ENCODE results near the gene APCDD1L. TPM values are rescaled to one million over a fixed set of nuclear protein-coding genes. Genes with fewer than 3 reads are reported as not detected.

Gene APCDD1L
- total RNA-seq, 1 experiment from 2014 or later: not detected

- Histone ChIP-seq H4K20me1 (ENCODE audit: insufficient read depth, low read depth, low read length) (peaks cover 4% of the 10 kb centered on the region; the same call in 1 of the 2 replicates), H3K27me3 (ENCODE audit: low read length) (no peaks in the 10 kb centered on the region), H3K9ac (ENCODE audit: low read length) (no peak overlapping the region), H3K9me2 (replicated peaks; ENCODE audit: insufficient read depth, low read length) (no peaks in the 10 kb centered on the region), H3K4me1 (ENCODE audit: low read length) (peaks cover 10% of the 10 kb centered on the region), H3K79me2 (ENCODE audit: low read length) (no peaks in the 10 kb centered on the region), H2AFZ (ENCODE audit: low read length) (no peak overlapping the region), H3K36me3 (ENCODE audit: insufficient read depth, low read length) (no peaks in the 10 kb centered on the region), H3K4me3 (ENCODE audit: low read length) (no peak overlapping the region), H3K4me2 (ENCODE audit: low read depth, low read length, poor library complexity, severe bottlenecking) (no peak overlapping the region), H3K9me3 (ENCODE audit: low read length) (no peaks in the 10 kb centered on the region), H3K27ac (ENCODE audit: low read length) (no peak overlapping the region)
- no peak for DNase-seq
Measured at GRCh38 chr20:58463256-58463655, 51.9 kb downstream of the APCDD1L start.

GRCh38 chr20:58461899-58462298, 53.3 kb downstream of the APCDD1L start:
- H3K27me3 ChIP-seq (ENCODE audit: low read length): no peaks in the 10 kb centered on the region
- H3K79me2 ChIP-seq (ENCODE audit: low read length): no peaks in the 10 kb centered on the region
- no peak for DNase-seq
- H3K9me2 ChIP-seq (replicated peaks; ENCODE audit: insufficient read depth, low read length): no peaks in the 10 kb centered on the region
- no peak overlapping the region for H3K9ac ChIP-seq (ENCODE audit: low read length)
- no peak overlapping the region for H2AFZ ChIP-seq (ENCODE audit: low read length)
- H3K9me3 ChIP-seq (ENCODE audit: low read length): no peaks in the 10 kb centered on the region
- no peaks in the 10 kb centered on the region for H3K36me3 ChIP-seq (ENCODE audit: insufficient read depth, low read length)
- H4K20me1 ChIP-seq (ENCODE audit: insufficient read depth, low read depth, low read length): peaks cover 9% of the 10 kb centered on the region
- H3K4me2 ChIP-seq (ENCODE audit: low read depth, low read length, poor library complexity, severe bottlenecking): no peak overlapping the region
- peaks cover 22% of the 10 kb centered on the region for H3K4me1 ChIP-seq (ENCODE audit: low read length)
- no peak overlapping the region for H3K27ac ChIP-seq (ENCODE audit: low read length)
- no peak overlapping the region for H3K4me3 ChIP-seq (ENCODE audit: low read length)

- no peak overlapping the region for H3K4me3 ChIP-seq (ENCODE audit: low read length)
- H2AFZ ChIP-seq (ENCODE audit: low read length): no peak overlapping the region
- peaks cover 9% of the 10 kb centered on the region for H4K20me1 ChIP-seq (ENCODE audit: insufficient read depth, low read depth, low read length)
- H3K4me1 ChIP-seq (ENCODE audit: low read length): peaks cover 22% of the 10 kb centered on the region
- H3K27ac ChIP-seq (ENCODE audit: low read length): no peak overlapping the region
- H3K9me2 ChIP-seq (replicated peaks; ENCODE audit: insufficient read depth, low read length): no peaks in the 10 kb centered on the region
- H3K79me2 ChIP-seq (ENCODE audit: low read length): no peaks in the 10 kb centered on the region
- no peak for DNase-seq
- H3K36me3 ChIP-seq (ENCODE audit: insufficient read depth, low read length): no peaks in the 10 kb centered on the region
- H3K27me3 ChIP-seq (ENCODE audit: low read length): no peaks in the 10 kb centered on the region
- no peak overlapping the region for H3K4me2 ChIP-seq (ENCODE audit: low read depth, low read length, poor library complexity, severe bottlenecking)
- no peaks in the 10 kb centered on the region for H3K9me3 ChIP-seq (ENCODE audit: low read length)
- H3K9ac ChIP-seq (ENCODE audit: low read length): no peak overlapping the region
Measured at GRCh38 chr20:58461104-58461503, 54.1 kb downstream of the APCDD1L start.

- Histone ChIP-seq H3K9ac (ENCODE audit: low read length) (no peak overlapping the region), H3K9me2 (replicated peaks; ENCODE audit: insufficient read depth, low read length) (no peaks in the 10 kb centered on the region), H3K27ac (ENCODE audit: low read length) (no peak overlapping the region), H3K4me1 (ENCODE audit: low read length) (peaks cover 22% of the 10 kb centered on the region), H3K4me2 (ENCODE audit: low read depth, low read length, poor library complexity, severe bottlenecking) (no peak overlapping the region), H3K9me3 (ENCODE audit: low read length) (no peaks in the 10 kb centered on the region), H3K79me2 (ENCODE audit: low read length) (no peaks in the 10 kb centered on the region), H3K36me3 (ENCODE audit: insufficient read depth, low read length) (no peaks in the 10 kb centered on the region), H2AFZ (ENCODE audit: low read length) (no peak overlapping the region), H4K20me1 (ENCODE audit: insufficient read depth, low read depth, low read length) (peaks cover 9% of the 10 kb centered on the region), H3K27me3 (ENCODE audit: low read length) (no peaks in the 10 kb centered on the region), H3K4me3 (ENCODE audit: low read length) (no peak overlapping the region)
- DNase-seq: no peak
Measured at GRCh38 chr20:58459058-58459750, 56.0 kb downstream of the APCDD1L start.

- H3K4me3 ChIP-seq (ENCODE audit: low read length): no peak overlapping the region
- H3K4me1 ChIP-seq (ENCODE audit: low read length): peaks cover 22% of the 10 kb centered on the region
- no peaks in the 10 kb centered on the region for H3K27me3 ChIP-seq (ENCODE audit: low read length)
- H3K27ac ChIP-seq (ENCODE audit: low read length): no peak overlapping the region
- no peak overlapping the region for H3K9ac ChIP-seq (ENCODE audit: low read length)
- H3K9me3 ChIP-seq (ENCODE audit: low read length): no peaks in the 10 kb centered on the region
- no peaks in the 10 kb centered on the region for H3K36me3 ChIP-seq (ENCODE audit: insufficient read depth, low read length)
- no peaks in the 10 kb centered on the region for H3K9me2 ChIP-seq (replicated peaks; ENCODE audit: insufficient read depth, low read length)
- peak; percentile 75 for DNase-seq
- H2AFZ ChIP-seq (ENCODE audit: low read length): no peak overlapping the region
- peaks cover 9% of the 10 kb centered on the region; the same call in 1 of the 2 replicates for H4K20me1 ChIP-seq (ENCODE audit: insufficient read depth, low read depth, low read length)
- H3K4me2 ChIP-seq (ENCODE audit: low read depth, low read length, poor library complexity, severe bottlenecking): peak overlapping the region; percentile 44
- no peaks in the 10 kb centered on the region for H3K79me2 ChIP-seq (ENCODE audit: low read length)
Measured at GRCh38 chr20:58458342-58459057, 56.7 kb downstream of the APCDD1L start.

GRCh38 chr20:58457083-58457695, 58.0 kb downstream of the APCDD1L start:
- Histone ChIP-seq H2AFZ (ENCODE audit: low read length) (no peak overlapping the region), H3K4me1 (ENCODE audit: low read length) (peaks cover 22% of the 10 kb centered on the region), H3K27ac (ENCODE audit: low read length) (no peak overlapping the region), H3K79me2 (ENCODE audit: low read length) (no peaks in the 10 kb centered on the region), H3K9me2 (replicated peaks; ENCODE audit: insufficient read depth, low read length) (no peaks in the 10 kb centered on the region), H3K36me3 (ENCODE audit: insufficient read depth, low read length) (no peaks in the 10 kb centered on the region), H3K27me3 (ENCODE audit: low read length) (no peaks in the 10 kb centered on the region), H3K9ac (ENCODE audit: low read length) (no peak overlapping the region), H3K4me2 (ENCODE audit: low read depth, low read length, poor library complexity, severe bottlenecking) (no peak overlapping the region), H3K4me3 (ENCODE audit: low read length) (no peak overlapping the region), H4K20me1 (ENCODE audit: insufficient read depth, low read depth, low read length) (peaks cover 9% of the 10 kb centered on the region; the same call in 1 of the 2 replicates), H3K9me3 (ENCODE audit: low read length) (no peaks in the 10 kb centered on the region)
- DNase-seq: no peak

- Histone ChIP-seq H3K36me3 (ENCODE audit: insufficient read depth, low read length) (no peaks in the 10 kb centered on the region), H3K79me2 (ENCODE audit: low read length) (no peaks in the 10 kb centered on the region), H3K9me2 (replicated peaks; ENCODE audit: insufficient read depth, low read length) (no peaks in the 10 kb centered on the region), H3K9me3 (ENCODE audit: low read length) (no peaks in the 10 kb centered on the region), H3K9ac (ENCODE audit: low read length) (no peak overlapping the region), H3K27ac (ENCODE audit: low read length) (no peak overlapping the region), H3K4me1 (ENCODE audit: low read length) (peaks cover 29% of the 10 kb centered on the region), H3K4me2 (ENCODE audit: low read depth, low read length, poor library complexity, severe bottlenecking) (no peak overlapping the region), H2AFZ (ENCODE audit: low read length) (no peak overlapping the region), H3K27me3 (ENCODE audit: low read length) (no peaks in the 10 kb centered on the region), H3K4me3 (ENCODE audit: low read length) (no peak overlapping the region), H4K20me1 (ENCODE audit: insufficient read depth, low read depth, low read length) (peaks cover 6% of the 10 kb centered on the region; the same call in 1 of the 2 replicates)
- DNase-seq: no peak
Measured at GRCh38 chr20:58454460-58454859, 60.7 kb downstream of the APCDD1L start.

GRCh38 chr20:58453391-58453790, 61.8 kb downstream of the APCDD1L start:
- Histone ChIP-seq H2AFZ (ENCODE audit: low read length) (no peak overlapping the region), H3K4me2 (ENCODE audit: low read depth, low read length, poor library complexity, severe bottlenecking) (no peak overlapping the region), H3K9me3 (ENCODE audit: low read length) (no peaks in the 10 kb centered on the region), H3K27ac (ENCODE audit: low read length) (no peak overlapping the region), H3K4me3 (ENCODE audit: low read length) (no peak overlapping the region), H3K9ac (ENCODE audit: low read length) (no peak overlapping the region), H3K27me3 (ENCODE audit: low read length) (no peaks in the 10 kb centered on the region), H3K36me3 (ENCODE audit: insufficient read depth, low read length) (peaks cover 5% of the 10 kb centered on the region; the same call in 1 of the 2 replicates), H4K20me1 (ENCODE audit: insufficient read depth, low read depth, low read length) (peaks cover 6% of the 10 kb centered on the region; the same call in 1 of the 2 replicates), H3K79me2 (ENCODE audit: low read length) (no peaks in the 10 kb centered on the region), H3K9me2 (replicated peaks; ENCODE audit: insufficient read depth, low read length) (no peaks in the 10 kb centered on the region), H3K4me1 (ENCODE audit: low read length) (peaks cover 20% of the 10 kb centered on the region)
- DNase-seq: no peak

Data from Karpas-422 (cell line).